HG02884 (cell line): Measurements from ENCODE around the gene ATP8A2.
A peak's percentile ranks its signal among the peaks of the same experiment; 100 is the strongest.

ENCODE experiments used
- ATAC-seq: cut with Tn5 transposase; IDR thresholded peaks from one replicate; pipeline ENCODE4 v1.9.1; 2021; ENCODE audit warnings: mild to moderate bottlenecking, moderate library complexity; ENCODE audit not compliant: unreplicated experiment

ATP8A2 gene

GRCh38 chr13:25844559-25845434 lies 473.0 kb downstream of the ATP8A2 start:
- ATAC-seq, result no peak

GRCh38 chr13:25846222-25846984 lies 474.6 kb downstream of the ATP8A2 start:
- no peak for ATAC-seq

GRCh38 chr13:25847145-25847544 lies 475.4 kb downstream of the ATP8A2 start:
- peak; percentile 70 for ATAC-seq

- ATAC-seq, result no peak
Measured at GRCh38 chr13:25847635-25848626, 476.2 kb downstream of the ATP8A2 start.

- ATAC-seq, result no peak
Measured at GRCh38 chr13:25848812-25849745, 477.3 kb downstream of the ATP8A2 start.

GRCh38 chr13:25857830-25858229 lies 486.1 kb downstream of the ATP8A2 start:
- ATAC-seq, result no peak

- ATAC-seq, result no peak
Measured at GRCh38 chr13:25859528-25859927, 487.8 kb downstream of the ATP8A2 start.

GRCh38 chr13:25860265-25860664 lies 488.5 kb downstream of the ATP8A2 start:
- no peak for ATAC-seq

- ATAC-seq, result no peak
Measured at GRCh38 chr13:25860862-25861261, 489.1 kb downstream of the ATP8A2 start.

GRCh38 chr13:25862156-25862555 lies 490.4 kb downstream of the ATP8A2 start:
- no peak for ATAC-seq

GRCh38 chr13:25864116-25864515 lies 492.3 kb downstream of the ATP8A2 start:
- ATAC-seq, result no peak

- no peak for ATAC-seq
Measured at GRCh38 chr13:25864936-25865335, 493.2 kb downstream of the ATP8A2 start.

GRCh38 chr13:25865391-25865790 lies 493.6 kb downstream of the ATP8A2 start:
- no peak for ATAC-seq

GRCh38 chr13:25867038-25867437 lies 495.3 kb downstream of the ATP8A2 start:
- no peak for ATAC-seq

GRCh38 chr13:25868490-25868889 lies 496.7 kb downstream of the ATP8A2 start:
- no peak for ATAC-seq

GRCh38 chr13:25869941-25870340 lies 498.2 kb downstream of the ATP8A2 start:
- ATAC-seq, result no peak

- no peak for ATAC-seq
Measured at GRCh38 chr13:25871389-25872125, 499.8 kb downstream of the ATP8A2 start.

- no peak for ATAC-seq
Measured at GRCh38 chr13:25872481-25873241, 500.9 kb downstream of the ATP8A2 start.
